ENCODE measurements around the gene TNS1. TPM values are rescaled to one million over a fixed set of nuclear protein-coding genes. Genes with fewer than 3 reads are reported as not detected.

Gene TNS1
- total RNA-seq, 1 experiment from 2014 or later, result 0.49 TPM

- H3K9me3 ChIP-seq (ENCODE audit: control insufficient read depth, insufficient read depth, low read depth, low read length), result no peaks in the 10 kb centered on the region
These were observed 228.6 kb downstream of the TNS1 start for GRCh38 chr2:217774232-217774631.

GRCh38 chr2:217773539-217773938 lies 229.3 kb downstream of the TNS1 start:
- ChIA-PET CTCF (no interaction called here), POLR2A (no interaction called here)
- no peaks in the 10 kb centered on the region for H3K9me3 ChIP-seq (ENCODE audit: control insufficient read depth, insufficient read depth, low read depth, low read length)
- ATAC-seq (no peak), DNase-seq (ENCODE audit: low read depth, low spot score) (no peak)
- H3K4me3 ChIP-seq (ENCODE audit: low read depth in 2 of 2, low read length in 2 of 2), result no peak overlapping the region
- H3K27me3 ChIP-seq (ENCODE audit: control insufficient read depth, insufficient read depth, low read length), result peaks cover 8% of the 10 kb centered on the region
- no TSS peak for BruUV-seq (replicated peaks)
- in situ Hi-C loops (cut with HindIII; ENCODE audit: low pct_unique_long_range_greater_than_20kb, low sequenced_read_pairs) (no loop called here), intact Hi-C loops (cut with micrococcal nuclease; ENCODE audit: unreplicated experiment) (no loop called here)
- TF ChIP-seq TCF7L2 (IDR thresholded peaks at IDR 0.05; ENCODE audit: low read depth, low read length) (no peak), REST (IDR thresholded peaks at IDR 0.05; ENCODE audit: insufficient read depth in 1 of 2, low read depth in 2 of 2, low read length in 1 of 2) (no peak), CTCF (IDR thresholded peaks at IDR 0.05) (no peak), SIN3A (IDR thresholded peaks at IDR 0.05; ENCODE audit: borderline replicate concordance, insufficient read depth, low read depth, low read length) (no peak), POLR2AphosphoS5 (IDR thresholded peaks at IDR 0.05; ENCODE audit: low read depth, low read length) (no peak)
- H3K36me3 ChIP-seq (ENCODE audit: control insufficient read depth, insufficient read depth, low read length), result no peaks in the 10 kb centered on the region
- no peak overlapping the region for H3K27ac ChIP-seq (ENCODE audit: low read length)
- H3K4me1 ChIP-seq (ENCODE audit: control insufficient read depth, insufficient read depth, low read length), result no peaks in the 10 kb centered on the region

More at GRCh38 chr2:217774232-217774631, 228.6 kb downstream of the TNS1 start:
- Histone ChIP-seq H3K36me3 (ENCODE audit: control insufficient read depth, insufficient read depth, low read length) (no peaks in the 10 kb centered on the region), H3K4me3 (ENCODE audit: low read depth in 2 of 2, low read length in 2 of 2) (no peak overlapping the region), H3K4me1 (ENCODE audit: control insufficient read depth, insufficient read depth, low read length) (no peaks in the 10 kb centered on the region), H3K27me3 (ENCODE audit: control insufficient read depth, insufficient read depth, low read length) (peaks cover 6% of the 10 kb centered on the region), H3K27ac (ENCODE audit: low read length) (no peak overlapping the region)
- ChIA-PET CTCF (no interaction called here), POLR2A (no interaction called here)
- no peak for ATAC-seq
- no peak for DNase-seq (ENCODE audit: low read depth, low spot score)
- BruUV-seq (replicated peaks), result no TSS peak
- intact Hi-C loops (cut with micrococcal nuclease; ENCODE audit: unreplicated experiment), result no loop called here
- TF ChIP-seq REST (IDR thresholded peaks at IDR 0.05; ENCODE audit: insufficient read depth in 1 of 2, low read depth in 2 of 2, low read length in 1 of 2) (no peak), SIN3A (IDR thresholded peaks at IDR 0.05; ENCODE audit: borderline replicate concordance, insufficient read depth, low read depth, low read length) (no peak), CTCF (IDR thresholded peaks at IDR 0.05) (no peak), TCF7L2 (IDR thresholded peaks at IDR 0.05; ENCODE audit: low read depth, low read length) (no peak), POLR2AphosphoS5 (IDR thresholded peaks at IDR 0.05; ENCODE audit: low read depth, low read length) (no peak)
- in situ Hi-C loops (cut with HindIII; ENCODE audit: low pct_unique_long_range_greater_than_20kb, low sequenced_read_pairs), result no loop called here

Measured in Panc1 (cell line).